DND-41 (cell line): Measurements from ENCODE around the gene SERTAD4.

ENCODE experiments used
- EZH2 ChIP-seq: IDR thresholded peaks from 3 replicates; pipeline ENCODE4 v1.6.1; 2012; ENCODE audit warnings: borderline replicate concordance, low read depth, mild to moderate bottlenecking, moderate library complexity, low read length, inconsistent platforms; ENCODE audit not compliant: severe bottlenecking
- TF ChIP-seq, protein P1 (sequence below): IDR thresholded peaks from 2 replicates; pipeline ENCODE4 v1.5.1; 2012; ENCODE audit warnings: borderline replicate concordance, low read length, moderate library complexity, mild to moderate bottlenecking; ENCODE audit not compliant: poor library complexity, severe bottlenecking; ENCODE audit errors: extremely low read depth

DNA sequence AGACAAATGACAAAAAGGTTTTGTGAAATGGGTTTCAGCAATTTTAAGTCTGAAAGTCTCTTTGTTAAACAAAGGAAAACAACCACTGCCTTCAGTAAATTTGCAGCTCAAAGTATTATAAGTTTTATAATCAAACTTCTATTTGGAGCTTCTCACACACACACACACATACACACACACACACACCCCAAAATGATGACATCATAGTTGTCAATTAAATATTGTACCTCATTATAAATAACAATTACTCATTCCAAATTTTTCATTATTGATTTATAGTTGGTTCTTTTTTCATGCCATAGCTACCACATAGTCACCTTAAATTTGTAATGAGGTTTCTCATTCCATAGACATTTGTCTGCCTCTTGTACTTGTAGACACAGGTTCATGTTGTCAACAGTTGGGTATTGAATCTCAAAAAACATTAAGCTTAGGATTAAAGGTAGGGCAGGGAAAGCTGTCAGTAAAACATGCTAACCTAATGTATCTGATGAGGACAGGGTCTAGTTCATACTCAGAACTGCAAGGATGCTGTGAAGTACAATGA lies 2.4 kb upstream of the SERTAD4 start:
- no peak for TF ChIP-seq EZH2
- TF ChIP-seq, protein P1, sequence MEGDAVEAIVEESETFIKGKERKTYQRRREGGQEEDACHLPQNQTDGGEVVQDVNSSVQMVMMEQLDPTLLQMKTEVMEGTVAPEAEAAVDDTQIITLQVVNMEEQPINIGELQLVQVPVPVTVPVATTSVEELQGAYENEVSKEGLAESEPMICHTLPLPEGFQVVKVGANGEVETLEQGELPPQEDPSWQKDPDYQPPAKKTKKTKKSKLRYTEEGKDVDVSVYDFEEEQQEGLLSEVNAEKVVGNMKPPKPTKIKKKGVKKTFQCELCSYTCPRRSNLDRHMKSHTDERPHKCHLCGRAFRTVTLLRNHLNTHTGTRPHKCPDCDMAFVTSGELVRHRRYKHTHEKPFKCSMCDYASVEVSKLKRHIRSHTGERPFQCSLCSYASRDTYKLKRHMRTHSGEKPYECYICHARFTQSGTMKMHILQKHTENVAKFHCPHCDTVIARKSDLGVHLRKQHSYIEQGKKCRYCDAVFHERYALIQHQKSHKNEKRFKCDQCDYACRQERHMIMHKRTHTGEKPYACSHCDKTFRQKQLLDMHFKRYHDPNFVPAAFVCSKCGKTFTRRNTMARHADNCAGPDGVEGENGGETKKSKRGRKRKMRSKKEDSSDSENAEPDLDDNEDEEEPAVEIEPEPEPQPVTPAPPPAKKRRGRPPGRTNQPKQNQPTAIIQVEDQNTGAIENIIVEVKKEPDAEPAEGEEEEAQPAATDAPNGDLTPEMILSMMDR: no peak
